GM19372 (cell line): Measurements from ENCODE around the gene COL21A1.

ENCODE experiments used
- ATAC-seq: cut with Tn5 transposase; IDR thresholded peaks from one replicate; pipeline ENCODE4 v1.9.1; 2021; ENCODE audit warnings: mild to moderate bottlenecking, low read depth, moderate library complexity; ENCODE audit not compliant: unreplicated experiment

COL21A1 gene

DNA sequence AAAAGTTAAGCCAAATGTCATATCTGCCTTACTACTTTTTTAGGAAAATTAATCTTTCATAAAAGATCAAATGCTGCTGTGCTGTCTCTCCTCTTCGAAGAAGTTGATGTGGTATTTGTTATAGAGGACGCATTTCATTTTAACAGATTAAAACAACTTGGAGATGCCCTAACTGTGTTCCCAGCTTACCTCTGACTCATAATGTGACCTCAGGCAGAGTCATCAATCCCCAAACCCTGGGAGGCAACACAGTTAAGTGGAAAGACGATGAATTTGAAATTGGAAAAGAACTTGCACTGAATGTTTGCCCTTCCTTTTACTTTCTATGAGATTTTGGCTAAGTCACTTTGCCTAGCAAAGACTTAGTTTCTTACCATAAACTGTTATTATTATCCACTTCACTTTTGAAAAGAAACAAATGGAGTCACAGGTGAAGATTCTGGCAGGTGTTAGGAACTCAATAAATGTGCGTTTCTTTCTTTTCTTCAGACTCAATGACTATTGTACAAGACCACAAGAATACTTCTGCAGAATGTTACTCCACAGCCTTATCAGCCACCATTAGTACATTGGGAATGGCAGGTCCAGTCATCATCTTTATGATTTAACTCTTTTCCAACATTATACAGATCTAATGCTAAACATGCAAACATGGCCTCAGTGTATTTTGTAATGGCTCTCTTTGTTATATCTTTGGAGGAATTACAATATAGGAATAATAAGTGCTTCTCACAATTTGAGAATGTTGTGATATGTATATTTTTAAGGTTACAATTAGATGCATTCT is 102.6 kb downstream of the COL21A1 start:
- no peak for ATAC-seq

DNA sequence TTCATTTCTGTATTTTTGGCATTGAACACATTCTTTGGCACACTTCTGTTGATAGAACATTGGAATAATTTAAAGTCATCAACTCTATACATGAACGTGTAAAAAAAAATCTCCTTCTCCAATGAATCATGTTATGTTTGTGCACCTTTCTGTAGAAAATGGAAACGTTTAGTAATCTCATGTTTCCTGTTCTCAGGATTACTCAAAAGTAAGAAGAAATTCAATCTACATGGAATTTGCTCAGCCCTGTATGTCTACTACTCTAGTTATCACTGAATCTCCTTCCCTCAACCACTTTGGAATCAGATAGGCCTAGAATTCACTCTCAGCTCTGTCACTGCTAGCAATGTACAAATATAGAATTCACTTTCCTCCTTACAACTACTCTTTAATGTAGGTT is 103.6 kb downstream of the COL21A1 start:
- ATAC-seq: no peak

DNA sequence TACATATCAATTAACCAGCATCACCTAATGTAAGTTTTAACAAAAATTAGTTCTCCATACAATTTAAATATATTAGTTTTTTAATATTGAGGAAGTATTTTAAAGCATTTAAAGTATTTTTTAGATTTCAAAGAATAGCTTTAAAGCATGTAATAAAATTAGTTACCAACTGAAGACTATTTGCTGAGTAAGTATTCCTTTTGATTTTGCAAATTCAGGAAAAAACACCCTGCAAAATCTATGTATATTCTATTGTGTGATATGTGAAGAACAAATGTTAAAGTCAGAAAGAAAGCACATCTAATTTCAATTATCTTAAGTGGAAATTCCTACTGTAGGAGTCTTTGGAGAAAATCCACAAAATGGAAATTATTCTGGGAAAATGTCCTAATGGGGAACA is 107.3 kb downstream of the COL21A1 start:
- no peak for ATAC-seq

DNA sequence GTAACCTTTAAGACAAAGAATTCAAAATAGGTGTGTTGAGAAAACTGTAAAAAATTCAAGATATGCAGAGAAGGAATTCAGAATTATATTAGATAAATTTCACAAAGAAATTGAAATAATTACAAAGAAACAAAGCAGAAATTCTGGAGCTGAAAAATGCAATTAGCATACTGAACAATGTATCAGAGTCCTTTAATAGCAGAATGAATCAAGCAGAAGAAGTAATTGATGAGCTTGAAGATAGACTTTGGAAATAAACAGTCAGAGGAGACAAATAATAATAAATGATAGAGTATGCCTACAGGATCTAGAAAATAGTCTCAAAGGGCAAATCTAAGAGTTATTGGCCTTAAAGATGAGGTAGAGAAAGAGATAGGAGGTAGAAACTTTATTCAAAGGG is 131.7 kb downstream of the COL21A1 start:
- ATAC-seq: no peak

DNA sequence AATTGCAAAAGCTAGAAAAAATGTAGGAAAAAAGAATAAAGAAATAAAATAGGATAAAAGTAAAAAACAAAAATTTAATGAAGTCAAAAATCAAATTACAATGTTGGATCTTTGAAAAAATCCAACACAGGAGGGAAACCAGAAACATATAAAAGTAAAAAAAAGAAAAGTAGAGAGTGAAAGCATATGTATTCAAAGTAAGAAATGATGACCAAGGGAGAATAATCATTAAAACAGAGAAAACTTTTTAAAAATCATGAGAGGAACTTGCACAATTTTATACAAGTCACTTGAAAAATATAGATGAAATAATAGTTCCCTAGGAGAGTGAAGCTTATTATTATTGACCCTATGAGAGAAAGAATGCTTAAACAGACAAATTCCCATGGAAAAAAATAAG is 138.2 kb downstream of the COL21A1 start:
- no peak for ATAC-seq

DNA sequence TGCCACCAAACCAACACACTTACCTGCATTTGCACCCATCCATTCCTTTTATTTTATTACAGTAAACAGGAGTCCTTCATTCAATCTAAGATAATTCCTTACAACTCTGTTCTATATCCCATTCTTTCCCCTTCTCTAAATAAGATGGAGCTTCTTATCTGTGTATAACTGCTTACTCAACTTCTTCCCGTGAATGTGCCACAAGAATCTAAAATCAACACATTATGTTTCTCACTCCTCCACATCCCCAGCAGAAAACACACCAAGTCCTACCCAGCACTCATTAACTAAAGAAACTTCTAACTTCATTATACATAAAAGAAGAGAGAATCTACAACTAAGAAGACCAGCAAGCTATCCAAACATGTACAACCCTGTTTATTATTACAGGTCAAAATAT is 141.1 kb downstream of the COL21A1 start:
- ATAC-seq: no peak

DNA sequence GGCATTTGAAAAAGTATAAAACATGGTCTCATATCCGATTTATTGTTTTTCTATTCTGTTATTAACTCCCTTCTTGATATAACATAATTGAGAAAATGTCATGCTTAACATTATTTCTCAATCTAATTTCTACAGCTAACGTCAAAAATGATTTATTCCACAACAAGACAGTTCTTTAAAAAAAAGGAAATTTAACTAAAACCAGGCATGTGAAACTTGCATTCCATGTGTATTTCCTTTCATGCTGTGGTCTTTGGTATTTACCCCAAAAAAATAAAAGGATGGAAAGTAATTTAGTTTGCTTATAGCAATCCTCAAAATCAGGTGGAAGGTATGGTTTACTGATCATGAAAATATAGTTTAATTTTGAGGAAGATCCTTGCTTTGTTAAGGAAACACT is 142.8 kb downstream of the COL21A1 start:
- ATAC-seq: no peak

DNA sequence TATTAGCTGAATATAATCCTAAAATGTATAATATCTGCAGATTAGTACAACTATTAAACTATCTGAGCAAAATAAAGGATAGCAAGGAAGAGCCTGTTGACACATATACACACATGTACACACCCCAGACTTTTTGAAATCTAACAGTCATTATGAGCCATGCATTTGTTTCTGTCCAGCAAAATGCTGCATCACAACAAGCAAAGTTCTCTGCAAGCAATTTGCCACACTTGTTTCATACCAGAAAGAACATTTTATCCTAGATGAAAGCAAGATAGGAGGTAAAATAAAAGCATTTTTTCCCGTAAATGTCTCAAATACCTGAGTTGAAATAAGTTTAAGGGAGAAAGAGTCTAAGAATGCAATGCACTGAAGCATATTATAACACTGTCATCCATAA is 145.2 kb downstream of the COL21A1 start:
- no peak for ATAC-seq

DNA sequence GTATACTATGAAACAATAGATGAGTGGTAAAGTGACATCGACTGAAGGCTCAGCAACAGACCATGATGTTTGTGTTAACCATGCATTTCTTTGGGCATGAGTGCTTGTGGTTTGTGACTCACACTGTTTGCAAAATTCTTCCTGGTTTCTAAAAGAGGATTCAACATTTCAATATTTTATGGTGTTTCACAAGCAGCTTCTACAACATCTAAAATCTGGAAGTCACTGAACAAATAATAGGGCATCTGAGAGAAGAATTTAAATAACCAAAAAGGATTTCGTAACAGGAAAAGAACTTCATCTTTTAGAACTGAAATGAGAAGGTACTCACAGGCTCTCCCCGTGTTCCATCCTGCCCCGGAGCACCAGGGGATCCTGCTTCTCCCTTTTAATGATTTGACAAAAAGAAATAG is 146.2 kb downstream of the COL21A1 start:
- no peak for ATAC-seq

DNA sequence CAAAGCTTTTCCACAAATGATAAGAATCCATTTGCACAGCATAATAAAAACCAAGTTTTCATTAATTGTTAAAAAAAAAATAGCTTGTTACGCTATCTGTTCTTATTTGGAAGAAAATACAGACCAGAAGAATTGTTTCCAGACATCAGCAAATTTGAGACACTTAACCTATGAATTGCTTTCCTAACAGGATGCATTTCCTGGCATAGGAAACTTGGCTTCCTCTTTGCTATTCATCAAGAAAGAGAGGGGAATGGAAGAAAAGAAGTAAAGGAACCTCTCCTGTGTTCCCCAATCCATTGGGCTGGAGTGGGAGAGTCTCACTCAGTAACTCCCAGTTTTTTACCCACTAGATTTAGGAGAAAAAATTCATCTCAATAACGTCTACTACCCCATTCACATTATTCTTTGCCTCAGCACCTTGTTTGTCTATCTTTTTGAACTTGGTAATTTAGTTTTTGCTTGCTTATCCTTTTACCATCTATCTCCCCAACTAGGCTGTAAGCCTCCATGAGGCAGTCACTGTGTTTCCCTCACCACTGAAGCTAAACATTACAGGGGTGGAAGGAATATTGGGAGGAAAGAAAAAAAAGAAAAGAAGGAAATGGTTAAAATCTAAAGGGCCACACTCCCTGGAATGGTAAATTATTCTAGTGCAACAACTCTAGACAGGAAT is 150.3 kb downstream of the COL21A1 start:
- ATAC-seq: no peak

DNA sequence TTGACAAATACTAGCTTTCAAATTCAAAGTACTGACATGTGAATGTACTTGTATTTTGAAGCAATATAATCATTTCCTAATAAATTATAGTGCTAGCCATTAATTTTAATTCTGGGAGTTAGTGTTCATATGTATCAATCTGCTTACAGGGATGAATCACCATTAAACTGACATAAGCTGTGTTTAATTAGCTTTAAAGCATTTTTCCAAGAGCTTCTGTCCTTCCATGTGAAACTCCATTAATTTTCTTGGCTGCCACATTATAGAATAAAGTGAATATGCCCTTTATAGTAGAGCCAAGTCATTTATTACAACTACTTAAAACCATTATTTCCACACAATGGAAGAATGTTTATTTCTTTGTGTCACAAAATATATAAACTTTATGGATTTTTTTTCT is 150.8 kb downstream of the COL21A1 start:
- no peak for ATAC-seq

DNA sequence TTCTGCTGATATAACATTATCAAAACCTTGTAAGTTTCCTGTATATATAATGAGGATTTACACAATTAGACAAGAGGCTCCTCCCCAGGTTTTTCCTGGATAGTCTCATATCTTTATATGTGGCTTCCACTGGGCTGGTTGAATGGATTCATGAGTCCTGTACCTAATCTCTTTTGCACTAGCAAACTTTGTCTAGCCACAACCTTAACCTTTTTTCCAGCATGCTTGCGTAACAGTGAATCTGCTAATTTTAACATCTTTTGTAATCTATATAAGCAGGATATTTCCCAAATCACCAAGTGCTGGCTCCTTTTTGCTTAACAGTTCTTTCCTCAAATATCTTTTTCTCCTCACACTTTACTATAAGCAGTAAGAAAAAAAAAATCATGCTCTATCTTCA is 153.6 kb downstream of the COL21A1 start:
- ATAC-seq: no peak

DNA sequence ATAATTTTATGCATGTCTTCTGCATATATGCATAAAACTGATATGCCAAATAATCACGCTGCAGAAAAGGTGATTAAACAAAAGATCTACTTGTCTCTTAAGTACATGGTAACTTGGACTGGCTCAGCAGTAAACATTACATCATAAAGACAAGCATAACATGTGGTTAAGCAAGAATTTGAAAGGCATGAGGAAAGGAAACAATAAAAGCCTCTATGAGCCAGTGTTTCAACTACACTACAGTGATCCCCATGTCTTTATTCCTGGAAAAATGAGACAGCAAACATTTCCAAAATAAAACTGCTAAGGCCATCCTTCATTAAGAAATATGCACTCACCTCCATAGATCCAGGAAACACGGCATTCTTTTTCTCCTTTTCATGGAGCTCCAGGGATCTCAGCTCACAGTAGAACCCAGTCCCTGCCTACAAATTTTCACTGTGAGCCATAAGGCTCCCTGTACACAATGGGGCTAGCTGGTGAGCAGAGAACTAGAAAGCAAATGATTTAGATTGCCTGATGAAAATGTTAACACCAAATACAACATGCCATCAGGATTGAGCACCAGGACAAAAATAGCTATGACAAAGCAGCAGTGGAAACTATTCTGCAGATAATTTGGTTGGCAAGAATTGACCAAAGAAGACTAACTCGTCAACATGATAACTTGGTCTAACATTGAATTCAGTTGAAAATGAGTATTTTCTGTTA is 156.1 kb downstream of the COL21A1 start:
- ATAC-seq: no peak

DNA sequence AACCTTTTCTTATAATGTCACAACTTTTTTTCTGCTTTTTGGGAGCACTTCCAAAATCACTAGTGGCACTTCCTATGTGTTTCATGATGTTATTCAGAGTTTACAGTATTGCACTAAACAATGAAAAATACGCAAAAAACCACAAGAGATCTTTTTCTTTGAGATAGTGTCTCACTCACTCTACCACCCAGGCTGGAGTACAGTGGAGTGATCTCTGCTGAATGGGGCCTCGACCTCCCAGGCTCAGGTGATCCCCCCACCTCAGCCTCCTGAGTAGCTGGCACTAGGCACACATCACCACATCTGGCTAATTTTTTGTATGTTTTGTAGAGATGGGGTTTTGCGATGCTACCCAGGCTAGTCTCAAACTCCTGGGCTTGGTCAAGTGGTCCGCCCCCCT is 158.7 kb downstream of the COL21A1 start:
- no peak for ATAC-seq

DNA sequence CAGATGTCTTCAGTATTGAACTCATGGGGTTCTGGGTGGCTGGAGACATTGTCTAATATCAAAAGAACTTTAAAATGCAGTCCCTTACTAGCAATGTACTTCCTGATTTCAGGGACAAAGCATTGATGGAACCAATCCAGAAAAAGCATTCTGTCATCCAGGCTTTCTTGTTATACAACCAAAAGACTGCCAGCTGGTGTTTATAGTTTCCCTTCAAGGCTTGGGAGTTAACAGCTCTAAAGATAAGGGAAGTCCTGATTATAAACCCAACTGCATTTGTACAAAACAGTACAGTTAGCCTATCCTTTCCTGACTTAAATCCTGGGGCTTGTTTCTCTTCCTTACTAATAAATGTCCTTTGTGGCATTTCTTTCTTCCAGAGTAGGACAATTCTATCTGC is 160.0 kb downstream of the COL21A1 start:
- ATAC-seq: no peak

DNA sequence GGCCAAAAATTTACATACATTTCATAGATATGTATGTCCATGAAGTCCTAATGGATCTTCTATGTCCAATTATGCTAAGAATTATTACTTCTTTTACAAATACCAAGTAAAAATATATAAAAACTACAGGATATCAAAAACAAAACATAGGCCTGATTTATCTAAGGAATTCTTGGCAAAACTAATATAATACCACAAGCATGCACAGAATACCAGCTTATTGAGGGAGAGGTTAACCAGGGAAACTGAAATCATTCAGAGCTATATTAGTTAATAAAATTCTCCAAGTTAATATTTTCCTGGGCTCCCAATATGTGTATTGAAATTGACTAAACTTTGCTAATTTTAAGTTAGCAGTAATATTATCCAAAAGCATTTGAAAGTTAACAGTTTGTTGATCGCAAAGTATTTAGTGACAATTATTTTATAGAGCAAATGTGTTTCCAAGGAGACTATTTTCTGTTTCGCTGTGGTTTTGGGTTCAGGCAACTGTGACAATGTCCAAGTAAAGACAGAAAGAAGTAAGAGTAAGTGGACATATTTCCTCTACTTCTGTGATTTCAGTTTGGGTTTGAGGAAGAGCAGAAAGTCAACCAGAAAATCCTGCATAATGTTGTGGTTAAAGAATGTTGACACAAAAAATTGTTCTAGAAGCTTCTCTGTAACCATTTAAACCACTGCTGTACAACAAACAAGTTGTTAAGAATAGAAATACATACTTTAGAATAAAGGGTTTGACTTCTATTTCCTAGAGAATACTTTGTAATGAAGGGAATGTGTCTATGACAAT is 167.4 kb downstream of the COL21A1 start:
- ATAC-seq: no peak

DNA sequence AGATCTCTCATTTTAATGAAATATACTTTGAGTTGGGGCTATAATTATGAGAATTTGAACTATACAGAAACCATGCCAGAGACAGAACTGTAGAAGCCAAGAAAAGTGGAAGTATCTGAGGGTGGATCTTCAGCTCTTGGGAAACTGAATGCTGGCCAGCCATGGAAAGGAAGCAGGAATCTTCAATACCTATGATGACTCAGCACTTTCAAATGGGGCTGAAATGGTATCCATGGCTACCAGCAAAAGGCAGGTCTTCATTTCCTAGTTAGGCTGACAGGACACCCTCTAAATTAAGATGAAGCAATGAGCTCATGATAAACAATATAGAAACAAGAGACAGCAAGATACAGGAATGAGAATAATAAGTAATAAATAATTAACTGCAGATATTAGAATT is 171.3 kb downstream of the COL21A1 start:
- ATAC-seq: no peak

DNA sequence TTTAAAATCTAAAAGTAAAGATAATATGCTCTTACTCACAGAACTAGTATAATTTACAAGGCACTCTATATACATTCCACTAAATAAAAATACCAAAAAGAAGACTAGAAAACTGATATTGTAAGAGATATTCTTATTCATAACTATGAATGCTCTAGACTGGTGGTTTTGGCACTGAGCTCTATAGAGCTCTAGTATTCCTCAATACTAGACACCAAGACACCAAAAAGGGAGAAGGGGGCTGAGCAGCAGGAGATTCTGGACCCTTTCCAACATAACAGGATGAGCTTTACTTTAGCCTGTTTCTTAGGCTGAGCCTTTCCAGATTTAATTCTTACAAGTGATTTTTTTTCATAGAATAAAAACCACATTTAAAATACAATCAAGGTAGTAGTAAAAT is 173.6 kb downstream of the COL21A1 start:
- no peak for ATAC-seq

DNA sequence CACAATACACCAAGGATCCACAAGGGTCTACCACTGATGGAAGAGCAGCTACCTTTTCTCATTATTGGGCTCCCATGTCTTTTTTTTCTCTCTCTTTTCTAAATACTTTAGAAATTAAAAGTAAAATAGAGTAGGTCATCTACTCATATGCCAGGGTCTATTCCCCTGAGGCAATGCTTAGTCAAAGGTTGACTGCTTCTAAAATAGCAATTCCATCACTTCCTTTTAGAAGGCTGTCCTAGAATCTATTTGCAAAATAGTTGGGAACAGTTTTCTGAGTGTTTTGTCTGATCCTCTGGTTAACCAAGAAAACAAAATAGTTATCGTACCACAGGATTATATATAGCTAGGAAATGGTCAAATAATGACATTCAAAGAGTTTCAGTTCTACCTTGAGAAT is 174.1 kb downstream of the COL21A1 start:
- ATAC-seq: no peak

DNA sequence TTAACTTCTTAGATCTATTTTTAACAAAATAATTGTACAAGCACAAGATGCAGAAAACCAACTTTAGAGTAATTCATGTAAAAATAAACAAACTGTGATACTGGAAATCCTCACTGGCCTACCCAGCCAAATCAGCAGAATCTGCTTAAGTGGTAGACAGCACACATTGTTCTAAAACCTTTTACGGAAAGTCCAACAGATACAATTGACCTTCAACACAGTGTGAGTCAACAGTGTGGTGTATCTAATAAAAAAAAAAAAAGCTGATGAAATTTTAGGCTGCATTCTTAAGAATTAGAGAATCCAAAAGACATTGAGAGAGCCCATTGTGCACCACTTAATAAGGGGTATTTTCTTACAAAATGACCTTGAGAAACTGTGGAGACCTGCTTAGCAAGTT is 174.5 kb downstream of the COL21A1 start:
- no peak for ATAC-seq

DNA sequence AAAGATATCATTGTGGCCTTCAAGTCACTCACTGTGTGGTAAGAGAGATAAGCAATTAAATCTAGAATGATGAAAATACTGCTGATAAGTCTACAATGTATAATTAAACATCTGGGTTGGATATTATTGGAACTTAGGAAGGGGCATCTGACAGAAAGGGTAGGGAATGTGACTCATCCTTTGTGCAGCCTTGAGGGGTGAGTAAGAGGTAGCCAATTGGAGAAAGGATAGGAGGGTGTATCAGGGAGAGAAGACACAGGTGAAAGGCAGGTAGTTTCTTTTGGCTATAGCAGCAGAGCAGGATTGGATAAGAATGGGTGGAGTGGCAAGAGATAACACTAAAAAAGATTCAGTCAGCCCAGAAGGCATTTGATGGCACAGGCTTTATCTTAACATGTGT is 182.0 kb downstream of the COL21A1 start:
- no peak for ATAC-seq
